T-helper 2 cell (primary cell): ENCODE measurements around the gene MAB21L4.

Experiments
- DNase-seq, 5 experiments: peaks; one replicate each; pipeline versions ENCODE4 v3.0.0 to v3.0.0-alpha.2; 2012 to 2022

Gene MAB21L4

GRCh38 chr2:240911641-240912265 is 15.8 kb upstream of the MAB21L4 start:
- DNase-seq = no peak

- DNase-seq = no peak
Observed at GRCh38 chr2:240909216-240909974, 13.4 kb upstream of the MAB21L4 start.

- no peak for DNase-seq
Observed at GRCh38 chr2:240906911-240907590, 11.1 kb upstream of the MAB21L4 start.

GRCh38 chr2:240906141-240906910 is 10.4 kb upstream of the MAB21L4 start, which contains the start of gene CROCC2:
CROCC2 (plus strand) TSS chr2:240906336; CDS start chr2:240906514, 178 bp downstream.
- no peak for DNase-seq

GRCh38 chr2:240905176-240905781 is 9.3 kb upstream of the MAB21L4 start:
- DNase-seq = peak in 1 of 5 experiments; percentile 0

GRCh38 chr2:240904216-240905175 is 8.5 kb upstream of the MAB21L4 start:
- no peak for DNase-seq

GRCh38 chr2:240903191-240904060 is 7.5 kb upstream of the MAB21L4 start:
- DNase-seq = peak in 1 of 5 experiments; percentile 0

- DNase-seq = no peak
Observed at GRCh38 chr2:240902615-240903041, 6.7 kb upstream of the MAB21L4 start.

- DNase-seq = no peak
Observed at GRCh38 chr2:240901986-240902614, 6.1 kb upstream of the MAB21L4 start.

GRCh38 chr2:240900141-240900860 is 4.3 kb upstream of the MAB21L4 start:
- no peak for DNase-seq

GRCh38 chr2:240899468-240899865 is 3.5 kb upstream of the MAB21L4 start:
- no peak for DNase-seq

GRCh38 chr2:240898731-240899467 is 2.9 kb upstream of the MAB21L4 start:
- no peak for DNase-seq

- no peak for DNase-seq
Observed at GRCh38 chr2:240898108-240898730, 2.3 kb upstream of the MAB21L4 start.

GRCh38 chr2:240896871-240897692 is 1.1 kb upstream of the MAB21L4 start:
- DNase-seq = no peak

- DNase-seq = no peak
Observed at GRCh38 chr2:240896394-240896793, 438 bp upstream of the MAB21L4 start.

- DNase-seq = no peak
Observed at GRCh38 chr2:240894836-240895558, 959 bp downstream of the MAB21L4 start.
